HS-5 (cell line): ENCODE measurements around the gene SMC1A.
"Not testable (repeated sequence)": the region's sequence is repeated elsewhere in the genome, so short reads cannot be mapped to it uniquely, and the experiment has no call there.

Source experiments
- DNase-seq: peaks from one replicate; pipeline ENCODE4 v3.0.0-alpha.2; 2012; ENCODE audit warnings: low read depth

SMC1A gene

DNA sequence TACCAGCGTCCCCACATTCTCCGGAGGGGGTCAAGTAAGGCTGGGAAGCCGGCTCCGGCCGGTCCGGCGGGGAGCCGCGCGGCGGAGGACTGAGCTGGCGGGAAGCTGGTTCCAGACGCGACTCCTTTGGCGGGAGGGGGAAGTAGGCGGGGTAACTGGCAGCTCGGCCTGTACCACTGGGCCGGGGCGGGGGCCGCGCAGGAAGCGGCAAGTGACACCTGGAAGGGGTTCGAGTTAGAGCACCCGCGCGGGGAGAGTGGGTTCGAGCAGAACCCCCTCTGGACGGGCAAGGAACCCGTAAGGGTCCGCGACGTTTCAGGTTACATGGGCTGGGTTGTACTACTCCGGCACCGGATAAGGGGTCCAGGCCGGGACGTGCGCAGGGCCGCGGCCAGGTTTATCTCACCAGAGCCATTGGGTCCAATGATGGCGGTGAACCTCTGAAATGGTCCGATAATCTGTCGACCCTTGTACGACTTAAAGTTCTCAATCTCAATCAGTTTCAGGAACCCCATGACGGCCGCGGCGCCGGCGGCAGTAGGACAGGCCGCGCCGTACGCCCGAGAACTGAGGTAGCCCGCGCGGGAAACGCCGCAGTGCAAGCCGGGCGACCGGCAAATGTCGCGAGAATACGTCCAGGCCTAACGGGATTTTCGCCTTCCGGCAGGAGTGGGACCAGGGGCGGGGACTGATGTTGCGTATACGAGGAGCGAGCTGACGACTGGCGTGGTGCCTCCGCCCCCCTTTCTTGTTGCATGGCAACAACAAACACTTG is at the start of gene SMC1A:
Gene SMC1A, minus strand, starts transcription at position 569 of the 775 bp plus-strand sequence. Its CDS starts 54 bp downstream, at position 515.
- peak; percentile 78 for DNase-seq

- DNase-seq: no peak
Measured at GRCh38 chrX:53471346-53471745, 48.9 kb upstream of the SMC1A start.

- DNase-seq: not testable (repeated sequence)
Measured at GRCh38 chrX:53468659-53469058, 46.2 kb upstream of the SMC1A start.

DNA sequence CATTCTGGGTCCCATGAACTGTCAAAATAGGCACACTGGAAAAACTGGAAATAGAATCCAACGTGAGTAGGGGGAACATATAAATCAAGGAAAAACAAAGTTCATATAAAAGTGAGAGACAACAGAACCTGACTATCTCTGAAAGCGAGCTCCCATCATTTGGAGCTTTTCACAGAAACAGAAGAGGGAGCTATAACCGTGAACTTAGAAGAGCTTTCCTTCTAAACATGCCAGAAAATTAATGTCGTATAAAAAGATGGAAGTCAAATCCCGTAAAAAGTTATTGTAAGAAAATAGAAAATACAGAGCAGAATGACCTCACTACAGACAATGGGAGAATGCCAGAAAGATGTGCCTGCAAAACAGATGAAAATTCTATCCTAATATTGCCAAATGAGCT is 35.6 kb upstream of the SMC1A start:
- DNase-seq: no peak

DNA sequence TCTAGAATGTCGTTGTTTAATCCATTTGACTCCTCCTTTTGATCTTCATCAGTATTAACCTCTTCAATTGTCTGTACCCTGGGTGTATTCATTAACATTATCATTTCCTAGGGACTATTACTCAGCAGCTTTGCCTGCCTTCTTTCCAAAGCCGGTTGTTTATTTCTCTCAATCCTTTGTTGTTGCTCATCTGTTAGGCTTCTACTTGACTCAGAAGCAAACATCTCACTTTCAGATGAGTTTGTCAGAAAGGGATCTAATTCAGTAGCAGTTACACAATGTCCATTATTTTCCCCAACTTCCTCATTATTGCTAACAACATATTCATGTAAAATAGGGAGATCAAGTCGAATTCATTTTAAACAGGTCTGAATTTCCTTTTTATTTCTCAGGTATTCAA is 33.8 kb upstream of the SMC1A start:
- peak; percentile 31 for DNase-seq

DNA sequence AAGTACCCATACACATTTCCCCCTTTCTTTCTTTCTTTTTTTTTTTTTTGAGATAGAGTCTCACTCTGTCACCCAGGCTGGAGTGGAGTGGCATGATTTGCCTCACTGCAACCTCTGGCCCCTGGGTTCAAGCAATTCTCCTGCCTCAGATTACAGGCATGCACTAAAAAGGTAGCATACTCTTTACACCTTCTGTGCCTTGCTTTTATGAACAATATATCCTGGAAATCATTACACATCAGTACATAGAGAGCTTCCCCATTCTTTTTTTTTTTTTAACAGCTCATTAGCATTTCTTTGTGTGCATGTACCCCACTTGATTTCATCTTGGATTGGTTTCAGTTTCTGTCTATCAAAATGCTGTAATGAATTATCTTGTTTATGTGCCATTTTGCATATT is 30.4 kb upstream of the SMC1A start:
- DNase-seq: no peak

DNA sequence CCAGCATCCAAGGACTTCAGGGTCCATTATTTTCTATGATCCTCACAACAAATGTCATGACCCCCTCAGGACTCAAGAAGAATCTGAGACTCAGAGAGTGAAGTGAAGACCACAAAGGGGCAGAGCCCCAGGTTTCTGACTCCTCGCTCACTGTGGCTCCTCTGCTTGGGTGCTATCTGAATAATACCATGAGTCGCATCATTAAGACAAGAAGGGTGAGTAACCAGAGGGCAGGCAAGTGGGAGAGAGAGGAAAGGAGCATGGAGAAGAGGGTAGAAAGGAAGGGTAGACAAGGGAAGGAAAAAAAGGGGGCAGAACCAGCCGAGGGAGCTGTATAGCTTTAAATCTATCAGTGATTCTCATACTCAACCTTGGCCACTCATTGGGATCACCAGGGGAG is 27.2 kb upstream of the SMC1A start:
- DNase-seq: no peak

GRCh38 chrX:53447441-53447840 is 25.0 kb upstream of the SMC1A start:
- DNase-seq: no peak

GRCh38 chrX:53445977-53446376 is 23.5 kb upstream of the SMC1A start:
- DNase-seq: no peak

DNA sequence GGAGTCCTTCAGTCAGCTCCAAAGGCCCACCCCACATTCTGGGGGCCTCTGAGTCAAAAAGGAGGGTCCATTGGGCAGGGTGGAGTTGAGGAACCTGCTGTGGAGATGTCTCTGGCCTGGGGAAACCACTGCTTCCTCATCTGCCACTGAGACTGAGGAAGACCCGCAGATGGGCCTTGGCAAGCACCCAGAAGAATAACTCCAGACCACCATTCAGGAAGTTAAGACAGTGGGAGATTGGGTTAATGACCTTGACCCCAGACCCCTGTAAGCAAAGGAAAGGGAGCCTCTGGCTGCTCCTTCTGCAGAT is 19.8 kb upstream of the SMC1A start:
- DNase-seq: no peak

- no peak for DNase-seq
Measured at GRCh38 chrX:53441531-53442321, 19.3 kb upstream of the SMC1A start.

- peak; percentile 10 for DNase-seq
Measured at GRCh38 chrX:53440621-53441517, 18.4 kb upstream of the SMC1A start.

- no peak for DNase-seq
Measured at GRCh38 chrX:53440101-53440500, 17.6 kb upstream of the SMC1A start.

GRCh38 chrX:53438832-53439230 is 16.4 kb upstream of the SMC1A start:
- no peak for DNase-seq

DNA sequence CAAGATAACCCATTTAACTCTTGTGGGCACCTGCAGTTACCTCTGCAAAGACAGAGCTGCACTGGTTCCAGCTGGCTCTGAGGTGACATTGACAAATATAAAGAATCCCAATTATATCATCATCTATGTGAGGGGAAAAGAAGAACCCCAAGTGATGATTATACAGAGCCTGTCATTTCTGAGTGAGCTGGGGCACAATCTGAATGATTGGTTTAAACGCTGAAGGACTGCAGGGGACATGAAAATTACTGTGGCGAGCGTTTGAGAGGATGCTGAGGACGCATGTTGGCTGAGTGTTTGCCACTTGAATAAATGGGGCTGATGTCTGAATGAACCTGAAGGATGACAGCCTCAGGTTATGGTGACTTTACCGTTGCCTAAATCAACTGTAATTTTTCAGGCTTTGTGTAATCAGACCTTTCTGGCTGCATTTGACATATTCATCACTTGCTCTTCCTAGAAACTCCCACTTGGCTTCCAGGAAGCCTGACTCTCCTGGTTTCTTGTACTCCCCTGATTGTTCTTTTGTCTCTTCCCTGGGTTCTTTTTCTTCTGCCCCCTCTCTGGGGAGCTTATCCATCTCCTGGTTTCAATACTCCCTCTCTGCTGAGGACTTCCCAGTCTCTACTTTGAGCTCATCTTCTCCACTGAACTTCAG is 15.8 kb upstream of the SMC1A start:
- DNase-seq: no peak

DNA sequence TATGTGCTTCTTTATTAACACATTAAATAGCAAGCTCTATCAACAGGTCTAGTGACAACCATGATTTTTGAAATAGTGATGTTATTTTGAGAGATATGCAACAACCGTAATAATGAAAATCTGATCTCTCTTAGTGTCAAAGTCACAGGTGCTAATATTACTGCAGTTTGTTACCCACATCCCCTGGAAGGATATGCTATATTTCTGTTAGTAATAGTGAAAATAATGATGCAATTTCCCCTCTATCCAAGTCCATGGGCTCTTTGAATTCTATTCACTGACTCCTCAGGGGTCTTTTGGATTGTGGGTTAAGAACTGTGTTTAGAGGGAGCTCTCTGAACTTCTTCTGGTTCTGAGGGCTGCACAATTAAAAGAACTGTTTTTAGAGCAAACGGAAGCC is 14.8 kb upstream of the SMC1A start:
- DNase-seq: no peak

- DNase-seq: no peak
Measured at GRCh38 chrX:53435997-53436396, 13.5 kb upstream of the SMC1A start.

DNA sequence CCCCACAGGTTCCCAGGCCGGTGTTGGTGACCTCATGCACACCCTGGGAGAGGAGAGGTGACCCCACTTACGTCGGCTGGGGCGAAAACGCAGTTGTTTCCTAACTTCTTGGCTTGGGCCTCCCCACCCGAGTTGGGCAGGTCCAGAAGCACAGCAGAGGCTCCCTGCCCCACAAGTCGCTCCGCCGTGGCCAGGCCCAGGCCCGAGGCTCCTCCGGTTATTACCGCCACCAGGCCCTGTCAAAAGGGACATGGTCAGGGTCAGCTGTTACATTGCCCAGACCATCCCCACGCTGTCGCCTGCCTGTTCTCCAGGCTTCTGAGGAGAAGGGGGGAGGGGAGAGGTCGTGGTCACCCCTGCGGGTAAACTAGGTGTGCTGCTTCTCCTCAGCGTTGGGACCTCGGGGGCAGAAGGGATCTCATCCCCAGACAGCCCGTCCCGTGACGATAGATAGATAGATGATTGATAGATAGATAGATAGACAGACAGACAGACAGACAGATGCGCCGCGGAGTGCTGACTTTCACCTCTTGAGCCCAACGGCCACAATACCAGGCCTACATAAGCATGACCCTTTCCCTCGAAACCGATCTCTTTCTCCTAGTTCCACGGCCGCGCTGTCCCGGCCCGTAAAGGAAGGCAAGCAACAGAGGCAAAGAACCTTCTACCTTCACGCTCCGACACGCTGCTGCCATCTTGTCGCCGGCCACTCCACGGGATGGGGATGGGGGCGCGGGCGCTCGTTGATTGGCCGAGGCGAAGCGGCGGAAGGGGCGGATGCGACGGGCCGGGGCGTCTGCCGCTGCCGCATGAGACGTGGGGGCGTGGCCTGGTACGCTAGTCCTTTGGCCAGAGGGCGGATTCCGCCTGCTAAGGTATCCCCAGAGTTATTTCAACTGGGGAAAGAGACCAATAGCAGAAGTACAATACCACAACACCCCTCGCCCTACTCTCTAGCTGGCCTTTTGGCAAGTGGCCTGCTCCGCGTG is 11.5 kb upstream of the SMC1A start, which contains the start of gene HSD17B10:
Gene HSD17B10, minus strand, starts transcription at position 720 of the 989 bp plus-strand sequence. Its CDS starts 25 bp downstream, at position 695.
- DNase-seq: peak; percentile 23

DNA sequence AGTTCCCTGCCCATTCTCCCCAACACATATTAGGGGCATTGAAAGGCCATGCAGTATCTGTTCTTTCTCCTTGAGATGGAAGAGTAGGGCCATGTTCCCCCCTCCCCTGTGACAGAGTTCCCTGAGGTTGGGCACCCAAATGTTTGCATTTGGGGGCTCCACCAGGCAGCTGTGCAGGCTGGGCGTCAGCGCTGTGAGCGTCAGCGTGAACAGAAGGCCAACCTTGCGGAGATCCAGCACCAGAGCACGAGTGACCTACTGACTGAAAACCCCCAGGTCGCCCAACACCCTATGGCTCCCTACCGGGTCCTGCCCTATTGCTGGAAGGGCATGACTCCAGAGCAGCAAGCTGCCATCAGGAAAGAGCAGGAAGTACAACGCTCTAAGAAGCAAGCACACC is 7.8 kb upstream of the SMC1A start:
- DNase-seq: no peak

- no peak for DNase-seq
Measured at GRCh38 chrX:53429755-53430154, 7.3 kb upstream of the SMC1A start.

GRCh38 chrX:53422861-53423306 is 430 bp upstream of the SMC1A start, which contains the start of gene RIBC1:
Gene RIBC1 (plus strand): TSS chrX:53422873. CDS start chrX:53426277, 3,404 bp downstream.
- no peak for DNase-seq
